Upper lobe of left lung (tissue), 6 donors: ENCODE results near the gene SMAD1. TPM values are rescaled to one million over a fixed set of nuclear protein-coding genes. Genes with fewer than 3 reads are reported as not detected.

Source experiments
- ATAC-seq, 2 donors: fragments of 200-7000 bp; cut with Tn5 transposase; one replicate each; pipeline ENCODE4 v1.9.1; 2022; ENCODE audit warnings: mild to moderate bottlenecking in 2 of 2, moderate library complexity in 2 of 2; ENCODE audit not compliant: low FRiP score in 2 of 2
- DNase-seq, 2 donors: peaks; one replicate each; pipeline ENCODE4 v3.0.0-alpha.2; 2019 to 2020
- H3K27ac ChIP-seq, 4 donors: fragments of 200-600 bp; sonication (generic); one replicate each; pipeline ENCODE4 v1.5.1; 2016 to 2019
- H3K27me3 ChIP-seq, 4 donors: fragments of 200-600 bp; sonication (generic); one replicate each; pipeline ENCODE4 v1.5.1; 2017 to 2019
- H3K36me3 ChIP-seq, 4 donors: fragments of 200-600 bp; sonication (generic); one replicate each; pipeline ENCODE4 v1.5.1; 2016 to 2019
- H3K4me1 ChIP-seq, 4 donors: fragments of 200-600 bp; sonication (generic); one replicate each; pipeline ENCODE4 v1.5.1; 2018 to 2019
- H3K4me3 ChIP-seq, 4 donors: fragments of 200-600 bp; sonication (generic); one replicate each; pipeline ENCODE4 v1.5.1; 2017 to 2019; ENCODE audit warnings: mild to moderate bottlenecking in 2 of 4, moderate library complexity in 1 of 4
- H3K9me3 ChIP-seq, 4 donors: fragments of 200-600 bp; sonication (generic); one replicate each; pipeline ENCODE4 v1.5.1; 2018 to 2019
- EP300 ChIP-seq, 4 donors: sonication (generic); formaldehyde crosslinking; IDR thresholded peaks; one replicate each; pipeline ENCODE4 v1.5.1; 2017; ENCODE audit warnings: antibody characterized with exemption in 4 of 4, control low read depth in 2 of 4
- POLR2A ChIP-seq, 4 donors: fragments of 450-650 bp; IDR thresholded peaks; one replicate each; pipeline ENCODE4 v1.5.1; 2016 to 2017; ENCODE audit warnings: antibody characterized with exemption in 4 of 4, mild to moderate bottlenecking in 2 of 4
- POLR2AphosphoS5 ChIP-seq, 2 donors: sonication (generic); formaldehyde crosslinking; IDR thresholded peaks; one replicate each; pipeline ENCODE4 v1.5.1; 2017; ENCODE audit warnings: antibody characterized with exemption in 2 of 2
- WGBS, 2 donors: methylation state at CpG; one replicate each; pipeline ENCODE4 v1.1.5; 2017 to 2018; 5-methylcytosine and 5-hydroxymethylcytosine counted together
- total RNA-seq, 6 donors: library from RNA; depleted of rRNA in 4 of 6; stranded (reverse); fragments of >200 nt in 4 of 6; gene quantifications; one replicate each; pipeline versions ENCODE4 v1.1.0 to v1.2.1, GENCODE V29; 2016 to 2021
- TF ChIP-seq, protein P1 (sequence below), 6 experiments: fragments of 450-650 bp in 4 of 6; fragments of 200-600 bp in 2 of 6; sonication (generic) in 2 of 6; IDR thresholded peaks; one replicate each; pipeline ENCODE4 v1.5.1; 2016 to 2019; ENCODE audit warnings: antibody characterized with exemption in 6 of 6
- donor health status: DM: no; HTN: no; CAD: no; lungs with moderate emphysema.
- donor health status: DM: no; HTN: yes; CAD: no; lungs with severe emphysema.

SMAD1 gene
- total RNA-seq, 6 donors from 2014 or later: 7.2 to 39.8 (median 21.9) TPM

DNA sequence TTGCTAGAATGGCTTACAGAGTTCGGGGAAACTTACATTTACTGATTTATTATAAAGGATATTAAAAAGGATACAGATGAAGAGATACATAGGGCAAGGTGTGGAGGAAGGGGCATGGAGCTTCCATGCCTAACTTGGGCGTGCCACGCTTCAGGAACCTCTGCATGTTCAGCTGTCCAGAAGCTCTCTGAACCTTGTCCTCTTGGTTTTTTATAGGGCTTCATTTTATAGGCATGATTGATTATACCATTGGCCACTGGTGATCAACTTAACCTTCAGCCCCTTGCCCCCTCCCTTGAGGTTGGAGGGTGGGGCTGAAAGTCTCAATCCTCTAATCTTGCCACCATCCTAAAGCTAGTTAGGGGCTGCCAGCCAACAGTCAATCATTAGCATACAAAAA, 10.7 kb downstream of the SMAD1 start:
- Histone ChIP-seq H3K4me3 (no peak overlapping the region), H3K9me3 (no peaks in the 10 kb centered on the region), H3K4me1 (peaks cover 0 to 14% (median 8%) of the 10 kb centered on the region in 4 donors), H3K27me3 (no peaks in the 10 kb centered on the region), H3K27ac (no peak overlapping the region), H3K36me3 (no peaks in the 10 kb centered on the region)
- 97 to 98% methylated on average over 3 of the region's 3 CpGs for WGBS, 2 donors
- DNase-seq (no peak), ATAC-seq (no peak)
- TF ChIP-seq, protein P1, sequence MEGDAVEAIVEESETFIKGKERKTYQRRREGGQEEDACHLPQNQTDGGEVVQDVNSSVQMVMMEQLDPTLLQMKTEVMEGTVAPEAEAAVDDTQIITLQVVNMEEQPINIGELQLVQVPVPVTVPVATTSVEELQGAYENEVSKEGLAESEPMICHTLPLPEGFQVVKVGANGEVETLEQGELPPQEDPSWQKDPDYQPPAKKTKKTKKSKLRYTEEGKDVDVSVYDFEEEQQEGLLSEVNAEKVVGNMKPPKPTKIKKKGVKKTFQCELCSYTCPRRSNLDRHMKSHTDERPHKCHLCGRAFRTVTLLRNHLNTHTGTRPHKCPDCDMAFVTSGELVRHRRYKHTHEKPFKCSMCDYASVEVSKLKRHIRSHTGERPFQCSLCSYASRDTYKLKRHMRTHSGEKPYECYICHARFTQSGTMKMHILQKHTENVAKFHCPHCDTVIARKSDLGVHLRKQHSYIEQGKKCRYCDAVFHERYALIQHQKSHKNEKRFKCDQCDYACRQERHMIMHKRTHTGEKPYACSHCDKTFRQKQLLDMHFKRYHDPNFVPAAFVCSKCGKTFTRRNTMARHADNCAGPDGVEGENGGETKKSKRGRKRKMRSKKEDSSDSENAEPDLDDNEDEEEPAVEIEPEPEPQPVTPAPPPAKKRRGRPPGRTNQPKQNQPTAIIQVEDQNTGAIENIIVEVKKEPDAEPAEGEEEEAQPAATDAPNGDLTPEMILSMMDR (IDR thresholded peaks at IDR 0.05): no peak
- no peak for TF ChIP-seq POLR2AphosphoS5 (IDR thresholded peaks at IDR 0.05)
- TF ChIP-seq EP300 (IDR thresholded peaks at IDR 0.05): no peak
- TF ChIP-seq POLR2A (IDR thresholded peaks at IDR 0.05): no peak

DNA sequence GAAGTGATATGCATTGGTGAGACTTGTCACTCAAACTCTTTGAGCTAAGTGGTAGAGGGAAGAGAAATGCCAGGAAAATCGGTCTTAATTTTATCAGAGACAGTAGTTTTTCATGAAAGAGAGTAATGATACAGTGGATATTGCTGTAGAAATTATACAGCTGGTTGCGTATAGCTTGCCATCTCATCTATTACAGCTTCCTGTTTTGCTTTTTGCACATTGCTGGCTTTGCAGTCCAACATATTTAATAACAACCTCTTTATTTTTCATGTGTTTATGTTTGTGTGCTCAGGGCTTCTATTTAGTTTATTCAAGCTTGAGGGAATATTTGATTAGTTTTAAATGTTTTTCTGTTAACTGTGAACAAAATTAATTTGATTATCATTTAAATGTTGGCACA, 11.5 kb downstream of the SMAD1 start:
- no peak for TF ChIP-seq POLR2A (IDR thresholded peaks at IDR 0.05)
- no peak for TF ChIP-seq POLR2AphosphoS5 (IDR thresholded peaks at IDR 0.05)
- no peak for TF ChIP-seq EP300 (IDR thresholded peaks at IDR 0.05)
- TF ChIP-seq, protein P1 (IDR thresholded peaks at IDR 0.05): no peak
- H3K4me3 ChIP-seq: no peak overlapping the region
- H3K4me1 ChIP-seq: peaks cover 0 to 19% (median 7%) of the 10 kb centered on the region in 4 donors
- no peaks in the 10 kb centered on the region for H3K27me3 ChIP-seq
- no peak for DNase-seq
- peak overlapping the region in 1 of 4 donors; percentile 2 for H3K27ac ChIP-seq
- no peak for ATAC-seq
- WGBS, 2 donors: 39 to 50% methylated on average over 2 of the region's 2 CpGs
- H3K36me3 ChIP-seq: no peaks in the 10 kb centered on the region
- no peaks in the 10 kb centered on the region for H3K9me3 ChIP-seq

DNA sequence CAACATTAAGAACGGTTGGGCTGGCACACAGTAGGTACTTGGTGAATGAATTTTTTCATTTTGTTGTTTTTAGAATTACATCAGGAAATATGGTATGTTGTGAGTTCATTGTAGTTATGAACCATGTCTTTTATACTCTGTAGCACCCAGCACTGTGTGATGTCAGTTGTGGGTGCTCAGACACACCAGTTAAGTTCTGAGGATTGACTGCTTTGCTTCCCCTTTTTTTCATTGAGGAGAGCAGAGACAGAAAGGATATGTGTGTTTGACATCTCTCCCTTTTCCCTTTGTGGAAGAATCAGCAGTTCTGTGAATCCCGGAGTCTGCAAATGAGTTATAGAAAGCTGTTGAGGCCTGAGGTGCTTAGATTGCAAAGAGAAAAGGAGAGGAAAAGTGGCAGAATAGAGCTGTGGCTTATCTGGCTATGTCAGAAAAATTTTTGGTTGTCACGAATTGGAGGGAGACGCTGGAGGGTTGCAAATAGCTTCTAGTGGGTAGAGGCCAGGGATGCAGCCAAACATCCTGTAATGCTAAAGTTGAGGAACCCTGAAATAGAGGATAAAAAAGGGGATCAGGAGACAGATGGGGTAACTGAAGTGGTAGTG, 13.1 kb downstream of the SMAD1 start:
- no peaks in the 10 kb centered on the region for H3K27me3 ChIP-seq
- no peak overlapping the region for H3K27ac ChIP-seq
- 70 to 78% methylated on average over 4 of the region's 4 CpGs for WGBS, 2 donors
- H3K4me3 ChIP-seq: no peak overlapping the region
- H3K9me3 ChIP-seq: no peaks in the 10 kb centered on the region
- peaks cover 0 to 19% (median 7%) of the 10 kb centered on the region in 4 donors for H3K4me1 ChIP-seq
- no peaks in the 10 kb centered on the region for H3K36me3 ChIP-seq
- no peak for ATAC-seq
- no peak for TF ChIP-seq POLR2AphosphoS5 (IDR thresholded peaks at IDR 0.05)
- TF ChIP-seq POLR2A (IDR thresholded peaks at IDR 0.05): no peak
- TF ChIP-seq EP300 (IDR thresholded peaks at IDR 0.05): no peak
- TF ChIP-seq, protein P1 (IDR thresholded peaks at IDR 0.05): no peak
- DNase-seq: no peak

DNA sequence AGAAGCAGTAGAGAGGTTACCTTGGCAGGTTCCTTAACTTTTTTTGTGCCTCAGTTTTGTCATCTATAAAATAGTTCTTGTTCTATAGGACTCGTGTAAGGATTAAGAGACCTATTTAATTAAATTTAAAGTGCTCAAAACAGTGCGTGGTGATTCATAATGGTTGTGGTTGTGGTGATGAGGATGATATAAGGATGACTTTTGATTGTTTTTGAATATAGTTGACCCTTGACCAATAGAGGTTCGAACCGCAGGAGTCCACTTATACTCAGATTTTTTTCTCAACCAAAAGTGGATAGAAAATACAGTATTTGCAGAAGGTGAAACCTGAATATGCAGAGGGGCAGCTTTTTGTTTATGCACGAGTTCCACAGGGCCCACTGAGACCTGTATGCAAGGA, 14.6 kb downstream of the SMAD1 start:
- Histone ChIP-seq H3K4me1 (peaks cover 0 to 19% (median 7%) of the 10 kb centered on the region in 4 donors), H3K27ac (no peak overlapping the region), H3K36me3 (no peaks in the 10 kb centered on the region), H3K27me3 (no peaks in the 10 kb centered on the region), H3K9me3 (no peaks in the 10 kb centered on the region), H3K4me3 (no peak overlapping the region)
- ATAC-seq: no peak
- no peak for TF ChIP-seq POLR2AphosphoS5 (IDR thresholded peaks at IDR 0.05)
- TF ChIP-seq POLR2A (IDR thresholded peaks at IDR 0.05): no peak
- TF ChIP-seq, protein P1 (IDR thresholded peaks at IDR 0.05): no peak
- no peak for TF ChIP-seq EP300 (IDR thresholded peaks at IDR 0.05)
- no peak for DNase-seq
- WGBS, 2 donors: 93 to 94% methylated on average over 5 of the region's 5 CpGs
